ENCODE measurements around the gene SH2B2.

SH2B2 gene

GRCh38 chr7:102268635-102269034 lies 18.0 kb upstream of the SH2B2 start:
- DNase-seq, result no peak

- DNase-seq, result no peak
Measured at GRCh38 chr7:102270178-102270887, 16.3 kb upstream of the SH2B2 start.

- no peak for DNase-seq
Measured at GRCh38 chr7:102271158-102271798, 15.4 kb upstream of the SH2B2 start.

GRCh38 chr7:102272075-102272916 lies 14.4 kb upstream of the SH2B2 start:
- DNase-seq, result peak; percentile 39 to 46

DNA sequence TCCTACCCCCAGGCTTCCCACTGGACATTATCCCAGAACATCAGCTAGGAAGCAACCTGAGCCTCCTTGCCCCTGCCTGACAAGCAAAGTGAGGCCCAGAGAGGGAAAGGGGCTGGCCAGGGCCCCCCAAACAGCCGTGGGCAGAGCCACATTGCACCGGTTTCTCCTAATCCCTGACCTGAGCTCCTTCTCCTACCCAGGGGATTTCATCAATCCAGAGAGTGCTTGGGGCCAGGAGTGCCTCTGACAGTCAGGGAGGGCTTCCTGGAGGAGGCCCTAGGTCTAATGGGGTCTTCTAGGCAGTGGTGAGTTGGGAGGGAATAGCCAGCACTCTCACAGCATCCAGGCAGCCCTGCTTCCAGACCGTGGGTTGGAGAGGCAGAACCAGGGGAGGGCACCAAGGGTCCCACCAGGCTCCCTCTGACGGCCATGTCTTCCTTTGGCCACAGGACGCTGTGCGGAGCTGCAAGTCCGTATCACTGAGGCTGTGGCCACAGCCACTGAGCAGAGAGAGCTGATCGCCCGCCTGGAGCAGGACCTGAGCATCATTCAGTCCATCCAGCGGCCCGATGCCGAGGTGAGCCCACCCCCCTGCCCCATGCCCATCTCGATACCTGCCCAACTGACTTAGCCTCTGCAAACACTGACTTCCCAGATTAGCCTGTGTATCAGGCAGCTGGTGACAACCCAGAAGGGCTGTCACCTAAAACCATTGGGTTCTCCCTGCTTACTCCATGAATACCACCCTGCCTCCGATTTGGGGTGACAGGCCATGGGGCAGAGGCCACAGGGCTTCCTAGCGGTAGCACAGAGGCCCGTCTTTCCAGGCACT lies 13.5 kb upstream of the SH2B2 start:
- DNase-seq, result no peak

- no peak for DNase-seq
Measured at GRCh38 chr7:102273749-102274712, 12.6 kb upstream of the SH2B2 start.

GRCh38 chr7:102275123-102275703 lies 11.5 kb upstream of the SH2B2 start:
- DNase-seq, result no peak

- no peak for DNase-seq
Measured at GRCh38 chr7:102277901-102278300, 8.8 kb upstream of the SH2B2 start.

- peak; percentile 14 to 29 for DNase-seq
Measured at GRCh38 chr7:102279537-102280400, 6.9 kb upstream of the SH2B2 start.

- DNase-seq, result no peak
Measured at GRCh38 chr7:102280521-102280920, 6.1 kb upstream of the SH2B2 start.

GRCh38 chr7:102281785-102282184 lies 4.9 kb upstream of the SH2B2 start:
- no peak for DNase-seq

DNA sequence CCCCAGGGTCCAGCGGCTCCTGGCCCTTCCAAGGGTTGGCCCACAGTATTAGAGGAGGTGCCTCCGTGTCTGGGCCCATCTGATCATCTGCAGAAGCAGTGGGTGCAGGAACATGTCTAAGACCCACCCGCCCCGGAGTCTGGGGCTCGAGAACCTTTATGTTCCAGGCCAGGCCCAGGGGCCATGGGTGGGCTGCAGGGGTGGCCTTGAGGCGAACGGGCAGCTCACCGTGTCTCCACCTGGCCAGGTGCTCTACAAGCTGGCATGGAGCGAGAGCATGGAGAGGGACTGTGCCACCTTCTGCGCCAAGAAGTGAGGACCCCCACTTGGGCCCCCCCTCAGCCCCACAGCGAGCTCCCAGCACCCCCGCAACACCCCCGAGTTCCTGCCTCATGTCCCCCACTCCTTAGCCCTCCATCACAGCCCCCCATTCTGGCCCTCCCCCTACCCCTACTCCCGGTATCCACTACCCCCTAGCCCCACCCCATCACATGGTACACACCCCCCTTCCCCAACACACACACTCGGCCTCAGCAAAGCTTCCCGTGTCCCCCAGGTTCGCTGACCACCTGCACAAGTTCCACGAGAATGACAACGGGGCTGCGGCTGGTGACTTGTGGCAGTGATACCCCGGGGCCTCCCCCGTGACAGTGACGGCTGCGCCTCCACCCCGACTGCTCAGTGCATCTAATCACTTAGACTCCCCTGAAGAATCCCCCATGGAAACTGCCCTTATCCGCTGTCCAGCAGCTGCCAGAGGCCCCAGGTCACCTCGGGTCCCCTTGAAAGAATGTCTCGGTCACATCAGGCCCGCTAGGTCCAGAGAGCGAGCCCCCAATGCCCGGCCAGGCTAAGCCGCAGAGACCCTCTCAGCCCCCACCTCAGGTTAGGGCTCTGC lies 4.0 kb upstream of the SH2B2 start:
- no peak for DNase-seq

GRCh38 chr7:102283477-102284189 lies 3.0 kb upstream of the SH2B2 start:
- DNase-seq, result no peak

DNA sequence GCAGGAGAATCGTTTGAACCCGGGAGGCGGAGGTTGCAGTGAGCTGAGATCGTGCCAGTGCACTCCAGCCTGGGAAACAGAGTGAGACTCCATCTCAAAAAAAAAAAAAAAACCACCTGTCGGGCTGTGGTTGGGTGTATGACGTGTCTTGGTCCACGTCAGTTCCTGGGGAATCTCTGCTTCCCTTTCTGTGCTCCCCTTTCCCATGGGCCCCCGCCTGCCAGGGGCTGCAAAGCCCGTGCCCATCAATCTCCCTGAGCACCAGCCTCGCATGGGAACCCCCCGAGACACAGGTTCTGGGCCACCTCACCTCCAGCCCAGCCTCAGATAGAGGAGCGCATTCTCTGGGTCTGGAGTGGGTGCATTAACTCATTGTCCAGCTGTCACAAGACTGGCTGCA lies 2.3 kb upstream of the SH2B2 start:
- DNase-seq, result no peak

- peak; percentile 55 to 61 for DNase-seq
Measured at GRCh38 chr7:102284891-102285539, 1.7 kb upstream of the SH2B2 start.

DNA sequence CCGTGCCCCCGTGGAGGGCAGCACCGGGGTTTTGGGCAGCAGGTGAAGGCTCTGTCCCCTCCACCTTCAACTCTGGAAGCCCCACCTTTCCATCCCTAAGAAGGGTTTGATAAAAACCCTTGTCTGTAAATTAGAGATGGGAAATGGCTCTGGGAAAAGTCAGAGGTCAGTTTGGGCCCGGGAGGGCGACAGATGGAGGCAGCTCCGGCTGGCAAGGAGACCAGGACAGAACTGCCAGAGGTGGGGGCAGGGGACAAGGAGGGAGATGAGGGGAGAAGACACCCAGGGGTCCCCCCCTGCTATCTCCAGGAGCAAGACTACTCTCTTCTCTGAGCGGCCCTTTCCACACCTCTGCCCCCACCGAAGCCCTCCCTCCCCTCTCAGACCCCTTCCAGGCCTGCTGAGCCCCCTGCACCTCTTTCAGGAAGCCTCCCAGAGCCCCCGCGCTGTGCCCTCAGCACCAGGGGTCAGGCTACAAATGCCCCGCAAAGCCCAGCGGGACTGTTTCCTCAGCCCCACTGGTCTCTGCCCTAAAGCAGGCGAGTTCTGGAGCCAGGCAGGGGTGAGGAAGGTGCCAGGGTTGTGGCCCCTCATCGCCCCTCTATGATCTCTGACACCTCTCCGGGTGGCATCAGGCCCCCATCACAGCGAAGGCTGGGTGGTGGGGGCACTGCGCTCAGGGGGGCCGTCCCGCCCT lies 980 bp upstream of the SH2B2 start:
- DNase-seq, result no peak
